A549 treated with AZD9567 at 1 μM for 4 hours (cell line): ENCODE data around the gene TSPAN11. TPM values are rescaled to one million over a fixed set of nuclear protein-coding genes. Genes with fewer than 3 reads are reported as not detected.

Experiments
- total RNA-seq: library from RNA; stranded (reverse); fragments of 200-300 nt; extraction: Qiagen RNA extraction; gene quantifications from 5 replicates; pipeline ENCODE4 v1.2.3, GENCODE V29; 2022; ENCODE audit not compliant: insufficient read depth

The TSPAN11 gene, protein sequence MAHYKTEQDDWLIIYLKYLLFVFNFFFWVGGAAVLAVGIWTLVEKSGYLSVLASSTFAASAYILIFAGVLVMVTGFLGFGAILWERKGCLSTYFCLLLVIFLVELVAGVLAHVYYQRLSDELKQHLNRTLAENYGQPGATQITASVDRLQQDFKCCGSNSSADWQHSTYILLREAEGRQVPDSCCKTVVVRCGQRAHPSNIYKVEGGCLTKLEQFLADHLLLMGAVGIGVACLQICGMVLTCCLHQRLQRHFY
- total RNA-seq = 0.02 to 0.08 TPM (median 0.04 TPM) in 4 of 5 replicates, not detected in the other

DNA sequence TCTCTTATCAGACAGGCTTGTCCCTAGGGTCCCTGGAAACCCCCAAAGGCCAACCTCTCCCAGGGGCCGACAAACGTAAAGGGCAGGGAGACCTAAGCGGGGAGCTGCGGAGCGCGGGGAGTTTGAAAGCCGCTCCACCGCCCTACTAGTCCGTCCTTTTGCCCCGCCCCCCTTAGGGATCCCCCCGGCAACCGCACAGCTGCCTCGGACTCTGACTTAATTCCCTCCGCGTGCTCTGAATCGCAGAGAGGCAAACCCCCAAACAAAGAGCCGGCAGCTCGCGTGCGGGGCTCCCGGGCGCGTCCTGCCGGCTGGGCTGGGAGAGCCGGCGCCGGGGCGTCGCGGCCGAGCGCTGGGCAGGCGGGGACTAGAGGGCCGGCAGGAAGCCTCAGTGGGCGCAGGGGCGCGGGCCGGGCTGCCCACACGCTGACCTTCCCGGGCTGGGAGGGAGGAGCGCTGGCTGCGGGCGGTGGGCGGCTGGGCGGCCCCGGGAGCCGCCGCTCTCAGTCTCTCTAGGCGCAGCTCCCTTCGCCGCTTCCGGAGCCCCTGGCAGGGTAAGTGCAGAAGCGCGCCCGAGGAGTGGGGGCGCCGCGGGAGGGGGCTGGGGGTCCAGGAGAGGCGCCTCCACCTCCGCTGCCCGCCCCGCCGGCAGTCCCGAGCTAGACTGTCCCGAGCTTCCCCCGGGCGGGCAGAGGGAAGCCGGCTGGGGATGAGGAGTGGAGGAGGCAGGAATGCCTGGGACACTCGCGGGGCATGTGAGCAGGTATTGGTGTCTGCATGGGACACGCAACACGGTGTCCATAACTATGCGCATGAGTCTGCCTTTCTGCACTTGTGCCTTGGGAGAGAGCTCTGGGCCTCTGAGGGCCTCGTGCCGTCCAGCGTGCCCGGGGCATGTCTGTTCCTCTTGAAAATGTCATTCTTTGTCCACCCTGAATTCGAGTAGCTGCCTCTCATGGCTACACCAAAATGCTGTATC is at the start of gene TSPAN11:
TSPAN11 (plus strand) TSS at position 506 of the 979 bp plus-strand sequence. CDS start 27,244 bp downstream, outside the sequence.

Other genes with a start within 250 kb of the TSPAN11 start
- 12.3 to 22.6 TPM (median 14.4 TPM) in 5 replicates for gene IPO8, start 230.9 kb upstream of the TSPAN11 start, total RNA-seq
- gene CAPRIN2, start 171.8 kb upstream of the TSPAN11 start, total RNA-seq = 24.6 to 39.5 TPM (median 33.9 TPM) in 5 replicates
- gene DDX11, start 147.1 kb downstream of the TSPAN11 start, total RNA-seq = 27.5 to 49.1 TPM (median 48.7 TPM) in 5 replicates